C4-2B (cell line): ENCODE data around the gene SKIC3.

Source experiments
- CTCF ChIP-seq: fragments of 450-650 bp; conservative IDR thresholded peaks from 2 replicates; pipeline ENCODE4 v1.5.1; 2017; ENCODE audit warnings: mild to moderate bottlenecking
- ZFX ChIP-seq: fragments of 450-650 bp; IDR thresholded peaks from 2 replicates; pipeline ENCODE4 v1.6.1; 2017

- TF ChIP-seq CTCF (no peak), ZFX (no peak)
These were observed 22.4 kb downstream of the SKIC3 start for GRCh38 chr5:95532415-95532814.
